ENCODE results near the gene SH3PXD2A.

SH3PXD2A gene

GRCh38 chr10:103558911-103559310, 296.5 kb downstream of the SH3PXD2A start:
- no peak for DNase-seq

- no peak for DNase-seq
Observed at GRCh38 chr10:103557455-103557854, 297.9 kb downstream of the SH3PXD2A start.

GRCh38 chr10:103556383-103557007, 298.9 kb downstream of the SH3PXD2A start:
- peak in 6 of 14 donors; percentile 21 to 86 (median 38) for DNase-seq

- peak in 1 of 14 donors; percentile 44 for DNase-seq
Observed at GRCh38 chr10:103555712-103556111, 299.7 kb downstream of the SH3PXD2A start.

GRCh38 chr10:103555325-103555649, 300.1 kb downstream of the SH3PXD2A start:
- no peak for DNase-seq

- DNase-seq: peak in 2 of 14 donors; percentile 26 to 79
Observed at GRCh38 chr10:103554488-103555324, 300.7 kb downstream of the SH3PXD2A start.

GRCh38 chr10:103553743-103554487, 301.5 kb downstream of the SH3PXD2A start:
- DNase-seq: no peak

- DNase-seq: no peak
Observed at GRCh38 chr10:103552856-103553742, 302.3 kb downstream of the SH3PXD2A start.

- no peak for DNase-seq
Observed at GRCh38 chr10:103551619-103552602, 303.5 kb downstream of the SH3PXD2A start.

- no peak for DNase-seq
Observed at GRCh38 chr10:103550229-103550628, 305.1 kb downstream of the SH3PXD2A start.

GRCh38 chr10:103549349-103549685, 306.1 kb downstream of the SH3PXD2A start:
- DNase-seq: no peak

GRCh38 chr10:103548581-103549348, 306.6 kb downstream of the SH3PXD2A start:
- DNase-seq: peak in 1 of 14 donors; percentile 94

GRCh38 chr10:103548006-103548405, 307.4 kb downstream of the SH3PXD2A start:
- no peak for DNase-seq

- DNase-seq: peak in 1 of 14 donors; percentile 76
Observed at GRCh38 chr10:103547391-103547946, 307.9 kb downstream of the SH3PXD2A start.

- no peak for DNase-seq
Observed at GRCh38 chr10:103546401-103546800, 309.0 kb downstream of the SH3PXD2A start.

GRCh38 chr10:103545771-103546281, 309.6 kb downstream of the SH3PXD2A start:
- no peak for DNase-seq

GRCh38 chr10:103545366-103545765, 310.0 kb downstream of the SH3PXD2A start:
- no peak for DNase-seq

GRCh38 chr10:103544657-103545310, 310.6 kb downstream of the SH3PXD2A start:
- no peak for DNase-seq
